ENCODE measurements around the gene TRIM7. TPM values are rescaled to one million over a fixed set of nuclear protein-coding genes. Genes with fewer than 3 reads are reported as not detected.
A peak's percentile ranks its signal among the peaks of the same experiment; 100 is the strongest.
"Not testable (repeated sequence)": the region's sequence is repeated elsewhere in the genome, so short reads cannot be mapped to it uniquely, and the experiment has no call there.

The TRIM7 gene
- total RNA-seq, 1 experiment from 2014 or later: 25.8 TPM

GRCh38 chr5:181170237-181170825, 34.7 kb downstream of the TRIM7 start:
- CTCF ChIA-PET: interaction anchor here (0.7 kb wide), 1 partner anchor 16 kb away, joined by 3 read pairs; no protein-coding TSS in a partner anchor
- intact Hi-C loops (cut with micrococcal nuclease; ENCODE audit: unreplicated experiment): no loop called here

GRCh38 chr5:181169459-181170236, 35.3 kb downstream of the TRIM7 start:
- peak; percentile 75 for ATAC-seq
- intact Hi-C loops (cut with micrococcal nuclease; ENCODE audit: unreplicated experiment): loop anchor here (5.0 kb wide), 1 partner anchor 302 kb away; no protein-coding TSS in a partner anchor
- in situ Hi-C loops (cut with HindIII; ENCODE audit: low pct_unique_long_range_greater_than_20kb, low sequenced_read_pairs); DNase-seq (ENCODE audit: low read depth, low spot score); H3K27me3 ChIP-seq (ENCODE audit: control insufficient read depth, insufficient read depth, low read length); CTCF ChIA-PET; POLR2A ChIA-PET; H3K36me3 ChIP-seq (ENCODE audit: control insufficient read depth, insufficient read depth, low read length); H3K9me3 ChIP-seq (ENCODE audit: control insufficient read depth, insufficient read depth, low read depth, low read length): not testable (repeated sequence)
- TSS peak; percentile 100 for BruUV-seq (replicated peaks)
- H3K27ac ChIP-seq (ENCODE audit: low read length): peak overlapping the region; percentile 88
- TF ChIP-seq REST (IDR thresholded peaks at IDR 0.05; ENCODE audit: insufficient read depth in 1 of 2, low read depth in 2 of 2, low read length in 1 of 2): peak; percentile 46 to 79; a peak in 2 of 4 replicates
- peak; percentile 69; the same call in 1 of the 2 replicates for TF ChIP-seq POLR2AphosphoS5 (IDR thresholded peaks at IDR 0.05; ENCODE audit: low read depth, low read length)
- TF ChIP-seq TCF7L2 (IDR thresholded peaks at IDR 0.05; ENCODE audit: low read depth, low read length): peak; percentile 67
- peak overlapping the region; percentile 49 to 72 for H3K4me3 ChIP-seq (ENCODE audit: low read depth in 2 of 2, low read length in 2 of 2)
- H3K4me1 ChIP-seq (ENCODE audit: control insufficient read depth, insufficient read depth, low read length): peaks cover 19% of the 10 kb centered on the region

More at GRCh38 chr5:181170237-181170825, 34.7 kb downstream of the TRIM7 start:
- in situ Hi-C loops (cut with HindIII; ENCODE audit: low pct_unique_long_range_greater_than_20kb, low sequenced_read_pairs): no loop called here
- Histone ChIP-seq H3K4me1 (ENCODE audit: control insufficient read depth, insufficient read depth, low read length) (peaks cover 19% of the 10 kb centered on the region), H3K4me3 (ENCODE audit: low read depth in 2 of 2, low read length in 2 of 2) (peak overlapping the region; percentile 48 to 67), H3K36me3 (ENCODE audit: control insufficient read depth, insufficient read depth, low read length) (no peaks in the 10 kb centered on the region), H3K9me3 (ENCODE audit: control insufficient read depth, insufficient read depth, low read depth, low read length) (no peaks in the 10 kb centered on the region), H3K27me3 (ENCODE audit: control insufficient read depth, insufficient read depth, low read length) (no peaks in the 10 kb centered on the region), H3K27ac (ENCODE audit: low read length) (peak overlapping the region; percentile 88)
- TF ChIP-seq REST (IDR thresholded peaks at IDR 0.05; ENCODE audit: insufficient read depth in 1 of 2, low read depth in 2 of 2, low read length in 1 of 2) (no peak), POLR2AphosphoS5 (IDR thresholded peaks at IDR 0.05; ENCODE audit: low read depth, low read length) (no peak), TCF7L2 (IDR thresholded peaks at IDR 0.05; ENCODE audit: low read depth, low read length) (no peak), SIN3A (IDR thresholded peaks at IDR 0.05; ENCODE audit: borderline replicate concordance, insufficient read depth, low read depth, low read length) (no peak)
- no TSS peak for BruUV-seq (replicated peaks)
- DNase-seq (ENCODE audit: low read depth, low spot score): no peak
- ATAC-seq: peak; percentile 15
- POLR2A ChIA-PET: no interaction called here
